Ovary (tissue), 9 donors: ENCODE results near the gene PCBP1. TPM values are rescaled to one million over a fixed set of nuclear protein-coding genes. Genes with fewer than 3 reads are reported as not detected.

Experiments
- DNase-seq, 5 donors: peaks; one replicate each; pipeline ENCODE4 v3.0.0-alpha.2; 2019 to 2020
- H3K27ac ChIP-seq, 2 donors: fragments of 200-600 bp; one replicate each; pipeline versions ENCODE4 v1.5.1 to v1.8.0; 2019 to 2022
- H3K27me3 ChIP-seq: fragments of 200-600 bp; one replicate; pipeline ENCODE4 v1.8.0; 2022
- H3K36me3 ChIP-seq: fragments of 200-600 bp; sonication (generic); one replicate; pipeline ENCODE4 v1.5.1; 2019
- H3K4me1 ChIP-seq: one replicate; pipeline ENCODE4 v1.8.1; 2013; ENCODE audit warnings: mild to moderate bottlenecking, moderate library complexity; ENCODE audit not compliant: insufficient read depth
- H3K4me3 ChIP-seq: fragments of 200-600 bp; sonication (generic); one replicate; pipeline ENCODE4 v1.5.1; 2017
- H3K9me3 ChIP-seq, 2 donors: fragments of 200-600 bp in 1 of 2; sonication (generic) in 1 of 2; one replicate each; pipeline versions ENCODE4 v1.5.1 to v1.8.1; 2013 to 2019; ENCODE audit warnings: mild to moderate bottlenecking in 1 of 2, moderate library complexity in 1 of 2
- EP300 ChIP-seq: sonication (generic); formaldehyde crosslinking; IDR thresholded peaks from one replicate; pipeline ENCODE4 v1.6.1; 2017; ENCODE audit warnings: antibody characterized with exemption
- POLR2A ChIP-seq: fragments of 450-650 bp; IDR thresholded peaks from one replicate; pipeline ENCODE4 v1.6.1; 2017; ENCODE audit warnings: antibody characterized with exemption, mild to moderate bottlenecking, moderate library complexity
- WGBS, 3 donors: extraction: QIAGEN DNeasy Blood & Tissue Kit in 1 of 3; methylation state at CpG; one replicate each; pipeline versions ENCODE4 v1.1.5 to v1.1.7; 2013 to 2017; 5-methylcytosine and 5-hydroxymethylcytosine counted together
- intact Hi-C, 4 donors: fragments of 100-400 bp; cut with DNase I; formaldehyde crosslinking; loops; one replicate each; pipeline versions ENCODE4 v1.11.0 to v1.15.1; 2022 to 2023
- polyA plus RNA-seq, 2 donors: library from polyadenylated mRNA; stranded (reverse); fragments of 200-250 nt in 1 of 2; fragments of 350-450 nt in 1 of 2; fragmentation: Illumina TruSeq in 1 of 2; extraction: RNeasy Lipid Tissue Mini Kit (QIAGEN cat#74804) in 1 of 2; gene quantifications; one replicate each; pipeline ENCODE4 v1.2.3, GENCODE V29; 2013 to 2014
- total RNA-seq, 7 donors: library from RNA; depleted of rRNA in 2 of 7; stranded (reverse); fragments of >200 nt in 2 of 7; fragmentation: NEBNext Ultra II Directional in 3 of 7; extraction: Animal tissue kit (Norgen Biotek cat#: 25700) in 3 of 7; gene quantifications; one replicate each; pipeline versions ENCODE4 v1.1.0 to v1.2.4, GENCODE V29; 2016 to 2023
- TF ChIP-seq, protein P1 (sequence below), 3 donors: fragments of 450-650 bp in 2 of 3; fragments of 200-600 bp in 1 of 3; IDR thresholded peaks; one replicate each; pipeline versions ENCODE4 v1.5.1 to v1.8.0; 2016 to 2022; ENCODE audit warnings: antibody characterized with exemption in 3 of 3, mild to moderate bottlenecking in 1 of 3
- donor health status: DM: no; HTN: no; CAD: no; lungs with moderate emphysema.
- donor health status: DM: no; HTN: no; CAD: no.
- donor health status: Bipolar disorder and iron deficiency.
- donor health status: DM: yes; HTN: yes; CAD: no.
- donor health status: DM: no; HTN: no; CAD: no.
- donor health status: DM: yes; HTN: yes; CAD: no.

PCBP1 gene
- total and polyA plus RNA-seq, 9 donors = 77.1 to 302 (median 267) TPM

DNA sequence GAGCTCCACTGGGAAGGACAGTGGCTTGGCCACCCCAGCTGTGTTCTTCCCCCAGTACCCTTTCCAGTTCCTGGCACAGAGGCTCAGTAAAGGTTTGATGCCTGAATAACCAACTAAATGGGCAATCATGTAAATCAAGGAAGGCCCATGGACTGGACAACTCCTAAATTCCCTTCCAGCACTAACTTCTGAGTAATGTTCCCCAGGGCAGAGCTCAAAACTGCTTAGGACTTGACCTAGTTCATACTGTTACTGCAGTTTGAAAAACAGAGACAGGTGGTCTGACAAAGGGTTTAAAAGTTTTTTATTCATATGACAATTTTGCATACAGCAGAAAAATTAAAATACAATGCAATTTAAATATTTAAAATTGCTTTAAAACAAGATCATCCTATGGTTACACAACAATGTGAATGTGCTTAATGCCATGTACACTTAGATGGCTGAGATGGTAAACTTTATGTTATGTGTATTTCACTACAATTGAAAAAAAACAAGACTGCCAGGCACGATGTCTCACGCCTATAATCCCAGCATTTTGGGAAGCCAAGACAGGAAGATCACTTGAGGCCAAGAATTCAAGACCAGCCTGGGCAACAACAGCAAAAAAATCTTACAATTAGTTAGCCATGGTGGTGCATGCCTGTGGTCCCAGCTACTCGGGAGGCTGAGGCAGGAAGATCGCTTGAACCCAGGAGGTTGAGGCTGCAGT lies 26.2 kb downstream of the PCBP1 start:
- TF ChIP-seq POLR2A (no peak), EP300 (no peak)
- TF ChIP-seq, protein P1, sequence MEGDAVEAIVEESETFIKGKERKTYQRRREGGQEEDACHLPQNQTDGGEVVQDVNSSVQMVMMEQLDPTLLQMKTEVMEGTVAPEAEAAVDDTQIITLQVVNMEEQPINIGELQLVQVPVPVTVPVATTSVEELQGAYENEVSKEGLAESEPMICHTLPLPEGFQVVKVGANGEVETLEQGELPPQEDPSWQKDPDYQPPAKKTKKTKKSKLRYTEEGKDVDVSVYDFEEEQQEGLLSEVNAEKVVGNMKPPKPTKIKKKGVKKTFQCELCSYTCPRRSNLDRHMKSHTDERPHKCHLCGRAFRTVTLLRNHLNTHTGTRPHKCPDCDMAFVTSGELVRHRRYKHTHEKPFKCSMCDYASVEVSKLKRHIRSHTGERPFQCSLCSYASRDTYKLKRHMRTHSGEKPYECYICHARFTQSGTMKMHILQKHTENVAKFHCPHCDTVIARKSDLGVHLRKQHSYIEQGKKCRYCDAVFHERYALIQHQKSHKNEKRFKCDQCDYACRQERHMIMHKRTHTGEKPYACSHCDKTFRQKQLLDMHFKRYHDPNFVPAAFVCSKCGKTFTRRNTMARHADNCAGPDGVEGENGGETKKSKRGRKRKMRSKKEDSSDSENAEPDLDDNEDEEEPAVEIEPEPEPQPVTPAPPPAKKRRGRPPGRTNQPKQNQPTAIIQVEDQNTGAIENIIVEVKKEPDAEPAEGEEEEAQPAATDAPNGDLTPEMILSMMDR (IDR thresholded peaks at IDR 0.05) = no peak
- Histone ChIP-seq H3K9me3 (no peaks in the 10 kb centered on the region), H3K36me3 (no peaks in the 10 kb centered on the region), H3K27me3 (no peaks in the 10 kb centered on the region), H3K4me3 (no peak overlapping the region), H3K4me1 (no peaks in the 10 kb centered on the region), H3K27ac (no peak overlapping the region)
- 87 to 89% (median 88%) methylated on average over 4 of the region's 4 CpGs for WGBS, 3 donors
- intact Hi-C loops = no loop called here
- no peak for DNase-seq

DNA sequence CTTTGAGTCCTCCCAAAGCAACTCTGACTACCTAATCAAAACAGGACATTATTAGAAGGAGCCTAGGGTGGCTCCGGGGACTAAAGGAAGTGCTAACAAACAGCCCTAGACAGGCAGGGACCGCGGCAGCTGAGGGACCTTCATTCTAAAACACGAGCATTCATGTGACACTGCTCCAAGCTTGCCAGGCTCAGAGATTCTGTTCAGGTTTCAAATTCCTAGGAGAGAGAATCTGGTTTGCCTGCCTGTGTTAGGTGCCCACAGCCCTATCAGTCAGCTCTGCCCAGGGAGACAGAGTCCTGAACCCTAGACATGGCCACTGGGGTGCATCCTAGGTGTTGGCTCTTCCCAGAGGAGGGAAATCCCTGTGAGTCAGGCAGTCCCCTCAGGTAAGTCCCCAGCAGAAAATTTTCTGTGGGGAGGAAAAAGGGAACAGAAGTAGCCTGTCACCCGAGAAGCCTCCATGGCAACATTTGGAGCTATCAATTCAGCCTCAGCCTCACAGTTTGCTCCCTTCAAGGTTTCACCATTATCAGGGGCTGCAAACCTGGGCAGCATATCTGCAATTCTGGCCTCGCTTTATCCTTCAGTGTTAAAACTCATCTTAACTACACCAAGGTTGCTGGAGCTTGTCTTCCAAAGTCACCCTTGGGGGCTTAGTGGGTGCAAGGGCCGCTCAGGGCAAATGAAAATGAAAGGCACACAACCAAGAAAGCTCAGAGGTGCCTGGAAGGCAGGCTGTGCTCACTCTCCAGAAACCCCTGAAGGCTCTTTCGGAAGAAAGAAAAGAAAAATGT lies 28.6 kb downstream of the PCBP1 start:
- 75 to 83% (median 79%) methylated on average over 8 of the region's 8 CpGs for WGBS, 3 donors
- H3K27ac ChIP-seq = no peak overlapping the region
- DNase-seq = peak in 2 of 5 donors; percentile 7 to 9

DNA sequence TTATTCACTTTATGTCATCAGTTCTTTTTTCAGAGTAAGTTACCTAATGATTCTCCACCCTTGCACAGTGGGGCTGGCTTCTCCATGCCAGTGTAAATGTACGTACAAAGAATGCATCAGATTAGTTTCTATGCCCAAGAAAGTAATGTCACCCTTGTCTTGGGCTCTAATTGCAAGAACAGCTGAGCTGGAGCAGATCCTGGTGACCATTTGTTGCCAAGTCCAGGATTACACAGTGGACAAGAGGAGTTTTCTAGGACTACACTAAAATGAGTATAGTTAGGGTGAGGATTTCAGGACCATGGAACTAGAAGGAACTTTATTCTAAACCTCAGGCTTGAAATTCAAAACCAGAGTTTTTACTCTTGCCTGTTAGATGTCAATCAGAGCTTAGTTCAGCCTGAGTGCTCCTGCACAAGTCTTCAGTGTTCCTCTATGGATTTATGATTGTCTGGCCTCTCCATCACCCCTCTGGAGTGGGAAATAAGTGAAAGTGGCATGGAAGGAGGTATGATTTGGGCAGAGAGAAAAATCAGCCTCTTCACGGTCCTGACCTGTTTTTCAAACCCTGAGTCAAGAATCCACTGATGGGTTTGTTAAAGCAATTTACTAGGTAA lies 29.8 kb downstream of the PCBP1 start:
- 80 to 91% (median 85%) methylated on average over 2 of the region's 2 CpGs for WGBS, 3 donors
- H3K36me3 ChIP-seq = no peaks in the 10 kb centered on the region
- H3K27me3 ChIP-seq = no peaks in the 10 kb centered on the region
- no peak overlapping the region for H3K27ac ChIP-seq
- DNase-seq = peak in 1 of 5 donors; percentile 1
- H3K9me3 ChIP-seq = no peaks in the 10 kb centered on the region
- no peak overlapping the region for H3K4me3 ChIP-seq
- intact Hi-C loops = no loop called here
- TF ChIP-seq POLR2A = no peak
- TF ChIP-seq, protein P1 (IDR thresholded peaks at IDR 0.05) = no peak
- H3K4me1 ChIP-seq = peaks cover 1% of the 10 kb centered on the region

More for the DNA sequence above, 28.6 kb downstream of the PCBP1 start:
- no peak overlapping the region for H3K4me3 ChIP-seq
- H3K36me3 ChIP-seq = no peaks in the 10 kb centered on the region
- no peaks in the 10 kb centered on the region for H3K27me3 ChIP-seq
- no peaks in the 10 kb centered on the region for H3K4me1 ChIP-seq
- intact Hi-C loops = no loop called here
- no peaks in the 10 kb centered on the region for H3K9me3 ChIP-seq
- TF ChIP-seq, protein P1 (IDR thresholded peaks at IDR 0.05) = no peak
- TF ChIP-seq POLR2A (no peak), EP300 (no peak)

DNA sequence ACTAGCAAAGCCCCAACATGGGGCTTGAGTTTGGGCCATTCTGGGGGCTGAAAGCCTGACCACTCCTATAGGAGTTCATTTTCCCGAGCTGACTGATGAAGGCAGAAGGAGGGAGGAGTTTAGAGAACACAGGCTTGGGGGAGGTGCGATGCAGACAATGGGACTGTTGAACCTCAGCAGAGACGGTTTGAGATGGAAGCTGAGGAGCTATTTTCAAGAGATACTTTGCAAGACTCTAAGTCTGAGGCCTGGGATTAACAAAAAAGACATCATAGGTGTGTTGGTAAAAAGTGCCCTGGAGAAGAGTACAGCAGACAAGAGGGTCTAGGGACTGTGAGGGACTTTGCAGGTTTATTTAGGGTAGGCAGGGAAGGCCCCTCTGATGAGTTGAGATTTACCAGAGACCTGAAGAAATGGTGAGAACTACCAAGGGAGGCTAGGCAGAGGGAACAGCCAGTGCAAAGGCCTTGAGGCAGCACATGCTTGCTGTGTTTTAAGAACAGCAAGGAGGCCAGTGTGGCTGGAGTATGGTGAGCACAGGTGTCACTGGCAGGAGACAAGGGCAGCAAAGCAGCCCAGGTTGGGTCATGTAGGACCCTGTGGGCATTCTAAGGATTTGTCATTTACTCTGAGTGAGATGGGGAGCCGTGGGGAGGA lies 31.6 kb downstream of the PCBP1 start:
- WGBS, 3 donors = 45 to 56% (median 54%) methylated on average over 4 of the region's 4 CpGs
- Histone ChIP-seq H3K27ac (no peak overlapping the region), H3K9me3 (no peaks in the 10 kb centered on the region), H3K4me1 (peaks cover 1% of the 10 kb centered on the region), H3K36me3 (no peaks in the 10 kb centered on the region), H3K27me3 (no peaks in the 10 kb centered on the region), H3K4me3 (no peak overlapping the region)
- TF ChIP-seq, protein P1 (IDR thresholded peaks at IDR 0.05) = no peak
- TF ChIP-seq EP300 (no peak), POLR2A (no peak)
- intact Hi-C loops = no loop called here
- peak in 2 of 5 donors; percentile 9 to 10 for DNase-seq
